Neural cell (in vitro differentiated cells): Measurements from ENCODE around the gene CAMSAP3. TPM values are rescaled to one million over a fixed set of nuclear protein-coding genes. Genes with fewer than 3 reads are reported as not detected.

Source experiments
- H2AFZ ChIP-seq: fragments of 200-600, 300-800 bp; sonication (generic), shearing (Covaris generic); 2 replicates; pipeline ENCODE4 v1.6.0; 2014; ENCODE audit warnings: low read depth, mild to moderate bottlenecking, antibody characterized with exemption, low read length, moderate library complexity
- H3F3A ChIP-seq: fragments of 200-600 bp; shearing (Covaris generic); 2 replicates; pipeline ENCODE4 v1.6.1; 2016; ENCODE audit warnings: mild to moderate bottlenecking, moderate library complexity, mixed read lengths, antibody characterized with exemption, low read length; ENCODE audit not compliant: insufficient read depth, poor library complexity, severe bottlenecking
- H3K27ac ChIP-seq: fragments of 200-600, 300-800 bp; sonication (generic), shearing (Covaris generic); 2 replicates; pipeline ENCODE4 v1.5.1; 2014; ENCODE audit warnings: mild to moderate bottlenecking, low read length, moderate library complexity
- H3K27me3 ChIP-seq: fragments of 300-800, 200-600 bp; sonication (generic), shearing (Covaris generic); 2 replicates; pipeline ENCODE4 v1.6.0; 2014; ENCODE audit warnings: mild to moderate bottlenecking, low read depth, low read length, moderate library complexity; ENCODE audit not compliant: insufficient read depth
- H3K36me3 ChIP-seq: fragments of 300-800, 200-600 bp; sonication (generic), shearing (Covaris generic); 2 replicates; pipeline ENCODE4 v1.5.1; 2014; ENCODE audit warnings: mild to moderate bottlenecking, antibody characterized with exemption, low read length, moderate library complexity; ENCODE audit not compliant: insufficient read depth
- H3K4me2 ChIP-seq: fragments of 300-800, 200-600 bp; sonication (generic), shearing (Covaris generic); 2 replicates; pipeline ENCODE4 v1.6.0; 2014; ENCODE audit warnings: mild to moderate bottlenecking, low read length
- H3K4me3 ChIP-seq: fragments of 300-800, 200-600 bp; sonication (generic), shearing (Covaris generic); 2 replicates; pipeline ENCODE4 v1.5.1; 2014; ENCODE audit warnings: mild to moderate bottlenecking, low read length, moderate library complexity
- H3K79me2 ChIP-seq: fragments of 200-600 bp; shearing (Covaris generic); replicated peaks from 2 replicates; pipeline ENCODE4 v1.6.0; 2014; ENCODE audit warnings: mild to moderate bottlenecking, low read length, moderate library complexity; ENCODE audit not compliant: insufficient read depth
- H3K9ac ChIP-seq: fragments of 300-800, 200-600 bp; sonication (generic), shearing (Covaris generic); 2 replicates; pipeline ENCODE4 v1.6.1; 2016; ENCODE audit warnings: mild to moderate bottlenecking, low read length, mixed read lengths
- H3K9me2 ChIP-seq: fragments of 200-600 bp; shearing (Covaris generic); 2 replicates; pipeline ENCODE4 v1.6.1; 2016; ENCODE audit warnings: mild to moderate bottlenecking, low read length, mixed read lengths; ENCODE audit not compliant: insufficient read depth
- H3K9me3 ChIP-seq: fragments of 200-600, 300-800 bp; sonication (generic), shearing (Covaris generic); 2 replicates; pipeline ENCODE4 v1.6.1; 2016; ENCODE audit warnings: mild to moderate bottlenecking, mixed run types, low read length, moderate library complexity, mixed read lengths
- H4K20me1 ChIP-seq: fragments of 200-600 bp; shearing (Covaris generic); 2 replicates; pipeline ENCODE4 v1.6.1; 2016; ENCODE audit warnings: mild to moderate bottlenecking, mixed run types; ENCODE audit not compliant: insufficient read depth
- EP300 ChIP-seq: fragments of 450-650 bp; conservative IDR thresholded peaks from 2 replicates; pipeline ENCODE4 v1.6.1; 2014; ENCODE audit warnings: antibody characterized with exemption, mild to moderate bottlenecking, moderate library complexity; ENCODE audit not compliant: poor library complexity, severe bottlenecking
- EZH2 ChIP-seq: fragments of 200-600, 300-800 bp; shearing (Covaris generic), sonication (generic); IDR thresholded peaks from 2 replicates; pipeline ENCODE4 v1.6.1; 2014; ENCODE audit warnings: antibody characterized with exemption, low read length, borderline replicate concordance, mild to moderate bottlenecking; ENCODE audit not compliant: insufficient read depth, poor library complexity, severe bottlenecking
- MXI1 ChIP-seq: fragments of 450-650 bp; conservative IDR thresholded peaks from 2 replicates; pipeline ENCODE4 v1.6.1; 2014; ENCODE audit warnings: antibody characterized with exemption, mild to moderate bottlenecking; ENCODE audit not compliant: poor library complexity, severe bottlenecking
- POLR2AphosphoS5 ChIP-seq: IDR thresholded peaks from 2 replicates; pipeline ENCODE4 v1.6.1; 2012
- RAD21 ChIP-seq: fragments of 450-650 bp; conservative IDR thresholded peaks from 2 replicates; pipeline ENCODE4 v1.6.1; 2014; ENCODE audit warnings: antibody characterized with exemption, mild to moderate bottlenecking, moderate library complexity
- SMC3 ChIP-seq: fragments of 450-650 bp; conservative IDR thresholded peaks from 2 replicates; pipeline ENCODE4 v1.6.1; 2014; ENCODE audit warnings: antibody characterized with exemption, mild to moderate bottlenecking, moderate library complexity; ENCODE audit not compliant: poor library complexity
- TAF1 ChIP-seq: IDR thresholded peaks from 2 replicates; pipeline ENCODE4 v1.6.1; 2012; ENCODE audit warnings: low read depth
- polyA plus RNA-seq: library from polyadenylated mRNA; depleted of rRNA; stranded (reverse); fragments of >200 nt; gene quantifications from 2 replicates; pipeline ENCODE4 v1.2.3, GENCODE V29; 2014
- small RNA-seq, 3 experiments: library from RNA; depleted of rRNA; stranded (forward); fragments of <200 nt; gene quantifications; one replicate each; pipeline ENCODE3, GENCODE V24; 2012
- TF ChIP-seq, protein P1 (sequence below): IDR thresholded peaks from 2 replicates; pipeline ENCODE4 v1.6.1; 2012; ENCODE audit warnings: borderline replicate concordance
- TF ChIP-seq, protein P2 (sequence below): fragments of 450-650 bp; IDR thresholded peaks from 2 replicates; pipeline ENCODE4 v1.5.1; 2014; ENCODE audit warnings: antibody characterized with exemption, mild to moderate bottlenecking, moderate library complexity; ENCODE audit not compliant: poor library complexity, severe bottlenecking

CAMSAP3 gene
- polyA plus RNA-seq, 1 donor from 2014 or later = 17.0 TPM

DNA sequence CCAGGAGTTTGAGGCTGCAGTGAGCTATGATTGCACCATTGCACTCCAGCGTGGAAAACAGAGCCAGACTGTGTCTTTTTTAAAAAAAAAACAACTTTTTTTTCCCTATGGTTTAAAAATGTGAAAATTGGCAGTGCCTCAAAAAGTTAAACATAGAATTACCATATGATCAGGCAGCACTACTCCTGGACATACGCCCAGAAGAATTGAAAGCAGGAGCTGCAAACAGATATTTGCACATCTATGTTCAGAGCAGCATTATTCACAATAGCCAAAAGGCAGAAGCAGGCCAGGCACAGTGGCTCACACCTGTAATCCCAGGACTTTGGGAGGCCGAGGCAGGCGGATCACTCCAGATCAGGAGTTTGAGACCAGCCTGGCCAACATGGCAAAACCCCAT lies 69.4 kb downstream of the CAMSAP3 start:
- Histone ChIP-seq H3K9me3 (no peaks in the 10 kb centered on the region), H3K9me2 (no peaks in the 10 kb centered on the region), H3K79me2 (no peaks in the 10 kb centered on the region), H3K27me3 (peaks cover 6% of the 10 kb centered on the region), H4K20me1 (no peaks in the 10 kb centered on the region), H3K4me3 (no peak overlapping the region), H3K4me2 (no peak overlapping the region), H3K36me3 (no peaks in the 10 kb centered on the region), H3F3A (no peaks in the 10 kb centered on the region), H2AFZ (no peak overlapping the region), H3K27ac (no peak overlapping the region), H3K9ac (no peak overlapping the region)
- TF ChIP-seq SMC3 (no peak), MXI1 (no peak), EZH2 (no peak), EP300 (no peak), POLR2AphosphoS5 (no peak), RAD21 (no peak), TAF1 (no peak)
- TF ChIP-seq, protein P1, sequence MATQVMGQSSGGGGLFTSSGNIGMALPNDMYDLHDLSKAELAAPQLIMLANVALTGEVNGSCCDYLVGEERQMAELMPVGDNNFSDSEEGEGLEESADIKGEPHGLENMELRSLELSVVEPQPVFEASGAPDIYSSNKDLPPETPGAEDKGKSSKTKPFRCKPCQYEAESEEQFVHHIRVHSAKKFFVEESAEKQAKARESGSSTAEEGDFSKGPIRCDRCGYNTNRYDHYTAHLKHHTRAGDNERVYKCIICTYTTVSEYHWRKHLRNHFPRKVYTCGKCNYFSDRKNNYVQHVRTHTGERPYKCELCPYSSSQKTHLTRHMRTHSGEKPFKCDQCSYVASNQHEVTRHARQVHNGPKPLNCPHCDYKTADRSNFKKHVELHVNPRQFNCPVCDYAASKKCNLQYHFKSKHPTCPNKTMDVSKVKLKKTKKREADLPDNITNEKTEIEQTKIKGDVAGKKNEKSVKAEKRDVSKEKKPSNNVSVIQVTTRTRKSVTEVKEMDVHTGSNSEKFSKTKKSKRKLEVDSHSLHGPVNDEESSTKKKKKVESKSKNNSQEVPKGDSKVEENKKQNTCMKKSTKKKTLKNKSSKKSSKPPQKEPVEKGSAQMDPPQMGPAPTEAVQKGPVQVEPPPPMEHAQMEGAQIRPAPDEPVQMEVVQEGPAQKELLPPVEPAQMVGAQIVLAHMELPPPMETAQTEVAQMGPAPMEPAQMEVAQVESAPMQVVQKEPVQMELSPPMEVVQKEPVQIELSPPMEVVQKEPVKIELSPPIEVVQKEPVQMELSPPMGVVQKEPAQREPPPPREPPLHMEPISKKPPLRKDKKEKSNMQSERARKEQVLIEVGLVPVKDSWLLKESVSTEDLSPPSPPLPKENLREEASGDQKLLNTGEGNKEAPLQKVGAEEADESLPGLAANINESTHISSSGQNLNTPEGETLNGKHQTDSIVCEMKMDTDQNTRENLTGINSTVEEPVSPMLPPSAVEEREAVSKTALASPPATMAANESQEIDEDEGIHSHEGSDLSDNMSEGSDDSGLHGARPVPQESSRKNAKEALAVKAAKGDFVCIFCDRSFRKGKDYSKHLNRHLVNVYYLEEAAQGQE = no peak
- TF ChIP-seq, protein P2, sequence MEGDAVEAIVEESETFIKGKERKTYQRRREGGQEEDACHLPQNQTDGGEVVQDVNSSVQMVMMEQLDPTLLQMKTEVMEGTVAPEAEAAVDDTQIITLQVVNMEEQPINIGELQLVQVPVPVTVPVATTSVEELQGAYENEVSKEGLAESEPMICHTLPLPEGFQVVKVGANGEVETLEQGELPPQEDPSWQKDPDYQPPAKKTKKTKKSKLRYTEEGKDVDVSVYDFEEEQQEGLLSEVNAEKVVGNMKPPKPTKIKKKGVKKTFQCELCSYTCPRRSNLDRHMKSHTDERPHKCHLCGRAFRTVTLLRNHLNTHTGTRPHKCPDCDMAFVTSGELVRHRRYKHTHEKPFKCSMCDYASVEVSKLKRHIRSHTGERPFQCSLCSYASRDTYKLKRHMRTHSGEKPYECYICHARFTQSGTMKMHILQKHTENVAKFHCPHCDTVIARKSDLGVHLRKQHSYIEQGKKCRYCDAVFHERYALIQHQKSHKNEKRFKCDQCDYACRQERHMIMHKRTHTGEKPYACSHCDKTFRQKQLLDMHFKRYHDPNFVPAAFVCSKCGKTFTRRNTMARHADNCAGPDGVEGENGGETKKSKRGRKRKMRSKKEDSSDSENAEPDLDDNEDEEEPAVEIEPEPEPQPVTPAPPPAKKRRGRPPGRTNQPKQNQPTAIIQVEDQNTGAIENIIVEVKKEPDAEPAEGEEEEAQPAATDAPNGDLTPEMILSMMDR = no peak

Small RNA genes within 50 kb of the gene (small RNA-seq; reads per million reads assigned to genes)
- 0 to 1.1 (median 0.16) reads per million in 3 experiments for gene MIR6792

Other genes starting within 250 kb of the CAMSAP3 start
- gene ARHGEF18, start 246.9 kb upstream of the CAMSAP3 start, polyA plus RNA-seq = 22.7 and 33.6 TPM in 2 replicates
- gene PEX11G, start 106.8 kb upstream of the CAMSAP3 start, polyA plus RNA-seq = 1.2 and 1.3 TPM in 2 replicates
- gene ZNF358, start 79.8 kb upstream of the CAMSAP3 start, polyA plus RNA-seq = 14.6 and 22.0 TPM in 2 replicates
- 16.9 and 20.6 TPM in 2 replicates for gene MCOLN1, start 73.2 kb upstream of the CAMSAP3 start, polyA plus RNA-seq
- 10.8 and 25.0 TPM in 2 replicates for gene PNPLA6, start 60.1 kb upstream of the CAMSAP3 start, polyA plus RNA-seq
- 19.6 and 20.8 TPM in 2 replicates for gene XAB2, start 33.7 kb downstream of the CAMSAP3 start, polyA plus RNA-seq
- gene PET100, start 33.9 kb downstream of the CAMSAP3 start, polyA plus RNA-seq = 84.6 and 105 TPM in 2 replicates
- gene PCP2, start 37.9 kb downstream of the CAMSAP3 start, polyA plus RNA-seq = not detected in 2 replicates
- gene STXBP2, start 41.2 kb downstream of the CAMSAP3 start, polyA plus RNA-seq = 1.7 and 7.8 TPM in 2 replicates
- not detected in 2 replicates for gene RETN, start 73.2 kb downstream of the CAMSAP3 start, polyA plus RNA-seq
- gene MCEMP1, start 81.2 kb downstream of the CAMSAP3 start, polyA plus RNA-seq = 0.22 TPM in 1 of 2 replicates, not detected in the other
- gene TRAPPC5, start 85.0 kb downstream of the CAMSAP3 start, polyA plus RNA-seq = 88.5 and 113 TPM in 2 replicates
- not detected in 2 replicates for gene FCER2, start 106.3 kb downstream of the CAMSAP3 start, polyA plus RNA-seq
- gene CLEC4G, start 136.2 kb downstream of the CAMSAP3 start, polyA plus RNA-seq = not detected in 2 replicates
- gene CD209, start 151.7 kb downstream of the CAMSAP3 start, polyA plus RNA-seq = not detected in 2 replicates
- gene CLEC4M, start 167.4 kb downstream of the CAMSAP3 start, polyA plus RNA-seq = not detected in 2 replicates
- gene EVI5L, start 234.4 kb downstream of the CAMSAP3 start, polyA plus RNA-seq = 50.6 and 65.1 TPM in 2 replicates